HG03135 (cell line): Measurements from ENCODE around the gene LTBP1.

ENCODE experiments used
- ATAC-seq: cut with Tn5 transposase; IDR thresholded peaks from one replicate; pipeline ENCODE4 v1.9.1; 2021; ENCODE audit warnings: mild to moderate bottlenecking, moderate library complexity; ENCODE audit not compliant: unreplicated experiment

Gene LTBP1

GRCh38 chr2:33107690-33108482 is 161.1 kb downstream of the LTBP1 start:
- ATAC-seq = no peak

GRCh38 chr2:33108483-33109443 is 162.0 kb downstream of the LTBP1 start:
- no peak for ATAC-seq

DNA sequence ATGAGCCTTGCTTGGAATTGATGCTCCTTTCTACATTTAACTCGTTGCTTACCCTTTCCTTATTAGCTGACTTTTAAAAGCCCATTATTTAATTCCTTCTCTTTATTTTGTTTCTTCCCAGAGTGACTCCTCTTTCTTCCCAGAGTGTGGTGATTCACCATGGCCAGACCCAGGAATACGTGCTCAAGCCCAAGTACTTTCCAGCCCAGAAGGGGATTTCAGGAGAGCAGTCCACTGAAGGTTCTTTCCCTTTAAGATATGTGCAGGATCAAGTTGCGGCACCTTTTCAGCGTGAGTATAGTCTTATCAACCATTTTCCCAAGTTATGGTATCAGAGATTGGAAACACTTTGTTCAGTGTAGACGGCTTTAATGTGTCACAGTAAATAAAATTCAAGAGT is 163.7 kb downstream of the LTBP1 start:
- ATAC-seq = no peak

DNA sequence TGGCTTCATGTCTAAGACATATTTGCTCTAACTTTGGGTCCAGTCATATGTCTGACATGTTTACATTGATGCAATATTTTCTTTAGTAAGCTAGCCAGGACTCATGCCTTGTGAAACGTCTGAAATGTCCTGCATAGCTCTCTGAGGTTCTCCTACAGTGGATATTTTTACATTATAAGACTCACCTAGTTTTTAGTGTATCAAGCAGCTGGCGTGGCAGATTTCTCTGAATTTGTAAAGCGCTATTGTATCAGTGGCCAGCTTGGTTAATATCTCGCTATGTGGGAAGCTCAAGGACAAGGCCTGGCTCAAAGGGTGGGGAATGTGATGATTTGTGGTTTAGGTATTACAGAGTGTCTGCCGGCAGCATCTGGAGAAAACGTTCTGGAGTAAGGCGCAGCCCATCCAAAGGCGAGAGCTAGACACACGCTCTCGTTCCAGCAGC is 164.3 kb downstream of the LTBP1 start:
- ATAC-seq = no peak

DNA sequence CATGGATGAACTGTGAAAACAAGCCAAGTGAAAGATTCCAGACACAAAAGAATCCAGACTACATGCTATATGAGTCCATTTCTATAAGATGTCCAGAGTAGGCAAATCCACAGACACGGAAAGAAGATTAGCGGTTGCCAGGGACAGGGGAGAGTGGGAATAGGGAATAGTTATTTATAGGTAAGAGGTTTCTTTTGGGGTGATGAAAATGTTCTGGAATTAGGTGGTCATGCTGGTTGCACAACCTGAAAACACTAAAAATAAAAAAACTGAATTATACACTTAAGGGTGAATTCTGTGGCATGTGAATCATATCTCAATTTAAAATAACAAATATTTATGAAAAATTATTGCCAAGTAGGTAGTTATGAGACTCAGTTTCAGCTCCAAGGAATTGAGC is 168.4 kb downstream of the LTBP1 start:
- ATAC-seq = no peak

DNA sequence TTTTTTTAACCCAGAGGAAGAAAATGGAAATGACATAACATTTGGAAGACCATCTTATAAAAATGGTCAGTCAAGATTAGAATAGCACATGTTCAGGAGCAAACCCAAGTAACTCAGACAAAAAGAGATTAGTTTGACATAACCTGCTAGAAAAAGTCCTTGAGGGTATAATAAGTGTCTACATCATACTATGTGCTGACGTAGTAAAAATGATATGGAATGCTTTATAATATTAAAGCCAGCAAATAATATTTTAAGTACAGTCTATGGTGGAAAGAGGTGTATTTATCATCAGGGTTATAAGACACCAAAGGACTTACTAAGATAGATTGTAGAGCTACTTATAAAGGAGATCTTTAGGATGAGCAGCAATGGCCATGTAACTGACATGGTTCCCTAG is 169.0 kb downstream of the LTBP1 start:
- ATAC-seq = no peak

GRCh38 chr2:33116799-33117198 is 170.0 kb downstream of the LTBP1 start:
- ATAC-seq = no peak

DNA sequence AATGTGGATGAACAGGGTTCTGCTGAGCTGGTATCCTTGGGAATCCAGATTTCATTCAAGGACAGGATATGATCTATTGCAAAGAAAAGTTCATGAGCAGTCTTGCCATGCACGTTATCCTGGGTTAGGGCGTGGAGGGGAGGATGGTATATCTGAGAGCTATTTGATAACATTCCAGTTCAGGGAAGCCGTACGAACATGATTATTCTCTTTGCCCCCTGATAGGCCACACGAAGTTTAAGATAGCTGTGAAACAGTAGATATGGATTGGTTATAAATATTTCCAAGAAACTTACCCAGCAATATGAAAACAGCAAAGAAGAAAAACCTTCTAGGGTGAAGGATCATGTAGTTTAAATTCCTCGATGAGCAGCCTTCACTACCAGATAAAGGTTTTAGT is 171.9 kb downstream of the LTBP1 start:
- ATAC-seq = no peak

DNA sequence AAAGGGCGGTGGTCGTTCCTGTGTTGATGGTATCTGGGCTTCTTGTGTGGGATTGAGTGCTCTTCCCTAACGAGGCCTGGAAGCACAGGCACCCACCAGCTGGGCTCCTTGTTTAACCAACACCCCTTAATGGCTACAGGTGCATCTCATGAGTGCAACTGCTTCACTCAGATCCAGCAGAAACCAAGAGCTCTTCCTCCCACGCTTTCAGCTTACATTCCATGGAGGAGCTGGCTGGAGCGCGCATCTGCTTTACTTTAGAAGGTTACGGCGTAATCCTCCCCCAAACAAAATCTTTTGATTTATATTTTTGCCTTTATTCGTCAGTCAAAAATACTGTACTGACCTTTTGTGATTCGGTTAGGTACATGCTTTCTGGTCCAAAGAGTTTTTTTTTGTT is 174.7 kb downstream of the LTBP1 start:
- ATAC-seq = no peak

- no peak for ATAC-seq
Measured at GRCh38 chr2:33121925-33122324, 175.2 kb downstream of the LTBP1 start.

GRCh38 chr2:33122726-33123125 is 176.0 kb downstream of the LTBP1 start:
- no peak for ATAC-seq

- ATAC-seq = no peak
Measured at GRCh38 chr2:33123216-33123615, 176.5 kb downstream of the LTBP1 start.

GRCh38 chr2:33126552-33126951 is 179.8 kb downstream of the LTBP1 start:
- no peak for ATAC-seq

GRCh38 chr2:33126958-33127357 is 180.2 kb downstream of the LTBP1 start:
- no peak for ATAC-seq

GRCh38 chr2:33129263-33130053 is 182.7 kb downstream of the LTBP1 start:
- no peak for ATAC-seq

GRCh38 chr2:33130054-33130447 is 183.3 kb downstream of the LTBP1 start:
- ATAC-seq = no peak

GRCh38 chr2:33130544-33130943 is 183.8 kb downstream of the LTBP1 start:
- ATAC-seq = no peak

DNA sequence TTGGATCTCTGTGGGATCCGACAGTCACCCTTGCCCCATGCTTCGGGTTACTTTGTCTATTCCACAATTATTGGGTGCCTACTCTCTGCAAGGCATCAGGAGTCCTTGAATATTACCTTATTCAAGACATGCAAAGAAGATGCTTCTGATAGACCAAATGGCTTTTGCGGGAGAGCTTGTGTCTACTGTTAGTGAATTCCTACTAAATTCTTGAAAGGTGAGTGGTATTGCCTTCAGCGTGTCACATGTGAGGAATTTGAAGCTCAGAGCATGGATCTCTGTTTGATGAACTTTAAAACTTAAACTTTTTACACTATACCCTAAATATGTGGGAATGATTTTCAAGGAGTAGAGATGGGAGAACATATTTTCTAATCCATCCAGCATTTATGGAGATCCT is 184.4 kb downstream of the LTBP1 start:
- no peak for ATAC-seq

GRCh38 chr2:33131749-33132148 is 185.0 kb downstream of the LTBP1 start:
- no peak for ATAC-seq

- no peak for ATAC-seq
Measured at GRCh38 chr2:33133454-33133952, 186.8 kb downstream of the LTBP1 start.
